Stimulated activated CD4-positive, alpha-beta T cell treated with anti-CD3 and anti-CD28 coated beads, Interleukin-12 subunit alpha, Interleukin-12 subunit beta, amount 100 ng/mL, for 4 hours (primary cell): ENCODE measurements around the gene PEAK3.
"Not testable (repeated sequence)": the region's sequence is repeated elsewhere in the genome, so short reads cannot be mapped to it uniquely, and the experiment has no call there.

Experiments used
- DNase-seq: peaks from one replicate; pipeline ENCODE4 v3.0.0-alpha.2; 2020

Gene PEAK3

DNA sequence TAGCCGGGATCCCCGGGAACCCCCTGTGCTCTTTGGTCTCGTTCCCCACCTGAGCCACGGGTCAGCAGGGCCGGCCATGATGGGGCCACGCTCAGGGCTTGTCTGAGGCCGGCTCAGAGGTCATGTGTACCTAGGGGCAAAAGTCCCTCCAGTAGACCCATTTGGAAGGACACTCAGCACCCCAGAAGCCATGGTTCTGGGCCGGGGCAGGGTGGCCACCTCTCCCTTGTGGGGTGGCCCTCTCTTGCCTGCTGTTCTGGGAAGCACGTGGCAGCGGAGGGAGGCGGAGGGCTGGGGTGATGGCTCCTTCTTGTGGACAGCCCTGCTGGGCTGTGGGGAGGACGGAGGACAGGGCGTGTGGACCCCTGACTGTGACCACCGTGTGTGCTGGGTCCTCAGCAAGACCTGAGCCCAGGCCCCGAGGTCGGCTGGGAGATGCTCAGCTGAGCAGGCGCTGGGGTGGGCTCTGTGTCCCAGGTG lies 6.4 kb upstream of the PEAK3 start:
- DNase-seq: no peak

DNA sequence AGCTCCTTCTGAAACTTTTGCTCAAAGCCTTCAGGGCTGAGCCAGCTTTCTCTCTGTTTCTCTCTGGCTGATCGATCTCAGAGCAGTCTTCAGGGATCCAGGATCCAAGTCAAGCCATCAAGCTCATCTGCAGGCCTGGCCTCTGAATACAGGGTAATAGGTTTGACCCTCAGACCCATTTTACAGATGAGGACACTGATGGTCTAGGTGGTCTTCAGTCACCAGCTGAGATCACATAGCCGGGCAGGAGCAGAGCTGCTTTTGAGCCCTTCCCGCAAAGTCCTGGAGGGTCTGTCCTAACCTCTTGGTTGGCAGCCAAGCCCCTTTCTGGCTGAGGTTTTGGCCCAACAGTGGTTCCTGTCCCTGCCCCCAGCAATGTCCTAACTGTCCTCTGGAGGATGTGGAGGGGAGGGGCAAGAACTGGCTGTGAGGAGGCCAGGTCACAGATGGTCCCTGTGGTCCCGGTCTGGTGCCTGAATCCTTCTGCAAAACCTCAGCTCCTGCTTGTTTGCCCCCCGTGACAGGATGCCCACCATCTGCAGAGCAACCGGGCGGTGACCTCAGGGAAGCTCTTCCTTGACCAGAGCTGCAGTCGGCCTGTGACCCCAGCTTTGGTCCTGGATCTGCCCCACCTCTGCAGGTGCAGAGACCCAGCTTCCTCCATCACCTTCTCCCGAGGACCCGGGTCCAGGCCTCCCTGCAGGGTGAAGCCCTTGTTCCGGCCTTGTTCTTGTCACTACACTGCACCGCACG lies 5.8 kb upstream of the PEAK3 start:
- DNase-seq: no peak

DNA sequence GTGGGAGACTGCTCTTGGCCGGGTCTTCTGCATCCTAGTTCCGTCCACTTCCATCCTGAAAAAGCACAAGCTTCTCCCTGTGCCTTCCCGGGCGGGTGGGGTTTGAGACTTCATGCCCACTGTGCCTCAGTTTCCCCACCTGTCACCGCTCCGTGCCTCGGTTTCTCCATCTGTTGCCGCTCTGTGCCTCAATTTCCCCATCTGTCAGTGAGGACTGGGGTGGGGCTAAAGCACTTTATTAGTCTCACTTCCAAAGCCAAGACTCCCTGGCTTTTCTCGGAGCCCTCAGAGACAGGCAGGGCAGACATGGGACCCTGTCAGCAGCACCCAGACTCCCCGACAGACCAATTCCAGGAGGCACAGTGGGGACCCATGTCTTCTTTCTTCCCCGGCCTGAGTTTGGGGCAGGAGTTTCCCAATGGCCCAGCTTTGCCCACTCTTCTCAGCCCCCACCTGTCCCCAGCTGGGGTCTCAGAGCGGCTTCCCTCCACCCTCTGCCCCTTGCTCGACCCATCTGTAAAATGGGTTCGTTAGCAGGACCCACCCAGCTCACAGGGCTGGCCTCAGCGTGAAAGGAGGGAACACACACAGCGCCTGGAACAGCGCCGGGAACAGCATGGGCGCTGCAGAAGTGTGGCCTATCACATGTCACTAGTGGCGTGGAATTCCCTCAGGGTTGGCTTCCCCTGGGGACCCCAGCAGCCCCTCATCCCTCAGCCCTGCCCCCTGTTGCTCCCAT lies 4.6 kb upstream of the PEAK3 start:
- no peak for DNase-seq

DNA sequence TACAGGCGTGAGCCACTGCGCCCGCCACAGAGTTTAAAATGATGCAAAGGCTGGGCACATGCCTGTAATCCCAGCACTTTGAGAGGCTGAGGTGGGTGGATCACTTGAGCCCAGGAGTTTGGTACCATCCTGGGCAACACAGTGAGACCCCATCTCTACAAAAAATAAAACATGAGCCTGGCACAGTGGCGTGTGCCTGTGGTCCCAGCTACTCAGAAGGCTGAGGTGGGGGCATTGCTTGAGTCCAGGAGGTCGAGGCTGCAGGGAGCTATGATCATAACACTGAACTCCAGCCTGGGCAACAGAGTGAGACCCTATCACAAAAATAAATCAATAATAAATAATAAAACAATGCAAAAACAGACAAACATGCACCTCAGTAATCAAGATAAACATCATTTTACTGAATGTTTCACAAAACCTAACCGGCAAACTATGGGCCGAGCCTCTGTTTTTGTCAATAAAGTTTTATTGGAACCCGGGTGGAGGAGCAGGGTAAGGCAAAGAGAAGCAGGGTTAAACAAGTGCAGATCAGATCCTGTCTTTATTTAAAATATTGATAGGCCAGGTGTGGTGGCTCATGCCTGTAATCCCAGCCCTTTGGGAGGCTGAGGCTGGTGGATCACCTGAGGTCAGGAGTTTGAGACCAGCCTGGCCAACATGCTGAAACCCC lies 2.0 kb upstream of the PEAK3 start:
- DNase-seq: no peak

DNA sequence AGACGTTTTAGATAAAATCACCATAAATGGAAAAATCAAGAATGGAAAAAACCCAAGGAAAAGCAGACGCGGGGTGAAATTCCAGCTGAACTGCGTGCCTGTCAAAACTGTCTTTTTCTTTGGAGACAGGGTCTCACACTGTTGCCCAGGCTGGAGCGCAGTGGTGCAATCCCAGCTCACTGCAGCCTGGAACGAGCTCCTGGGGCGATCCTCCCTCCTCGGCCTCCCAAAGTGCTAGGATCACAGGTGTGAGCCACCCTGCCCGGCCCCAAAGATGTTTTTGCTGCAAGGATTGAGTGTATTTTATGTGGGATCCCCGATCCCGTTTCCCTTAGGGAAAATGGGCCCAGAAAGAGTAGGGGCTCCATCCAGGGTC lies 875 bp upstream of the PEAK3 start:
- DNase-seq: no peak

DNA sequence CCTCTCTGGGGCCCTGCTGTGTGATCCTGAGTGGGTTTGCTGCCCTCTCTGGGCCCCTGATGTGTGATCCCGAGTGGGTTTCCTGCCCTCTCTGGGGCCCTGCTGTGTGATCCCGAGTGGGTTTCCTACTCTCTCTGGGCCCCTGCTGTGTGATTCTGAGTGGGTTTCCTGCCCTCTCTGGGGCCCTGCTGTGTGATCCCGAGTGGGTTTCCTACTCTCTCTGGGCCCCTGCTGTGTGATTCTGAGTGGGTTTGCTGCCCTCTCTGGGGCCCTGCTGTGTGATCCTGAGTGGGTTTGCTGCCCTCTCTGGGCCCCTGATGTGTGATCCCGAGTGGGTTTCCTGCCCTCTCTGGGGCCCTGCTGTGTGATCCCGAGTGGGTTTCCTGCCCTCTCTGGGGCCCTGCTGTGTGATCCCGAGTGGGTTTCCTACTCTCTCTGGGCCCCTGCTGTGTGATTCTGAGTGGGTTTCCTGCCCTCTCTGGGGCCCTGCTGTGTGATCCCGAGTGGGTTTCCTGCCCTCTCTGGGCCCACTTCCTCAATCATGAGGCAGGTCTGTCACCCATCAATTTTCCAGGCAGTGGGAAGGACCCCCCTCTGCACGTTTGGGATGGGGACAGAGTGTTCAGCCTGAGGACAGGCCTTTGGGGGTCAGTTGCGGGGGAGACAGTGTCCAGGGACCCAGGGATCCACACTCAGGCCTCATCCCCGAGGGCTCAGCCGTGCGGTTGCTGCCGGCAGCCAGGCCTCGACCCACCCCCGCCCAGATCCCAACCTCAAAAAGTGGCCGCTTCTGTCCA lies 512 bp downstream of the PEAK3 start:
- not testable (repeated sequence) for DNase-seq

DNA sequence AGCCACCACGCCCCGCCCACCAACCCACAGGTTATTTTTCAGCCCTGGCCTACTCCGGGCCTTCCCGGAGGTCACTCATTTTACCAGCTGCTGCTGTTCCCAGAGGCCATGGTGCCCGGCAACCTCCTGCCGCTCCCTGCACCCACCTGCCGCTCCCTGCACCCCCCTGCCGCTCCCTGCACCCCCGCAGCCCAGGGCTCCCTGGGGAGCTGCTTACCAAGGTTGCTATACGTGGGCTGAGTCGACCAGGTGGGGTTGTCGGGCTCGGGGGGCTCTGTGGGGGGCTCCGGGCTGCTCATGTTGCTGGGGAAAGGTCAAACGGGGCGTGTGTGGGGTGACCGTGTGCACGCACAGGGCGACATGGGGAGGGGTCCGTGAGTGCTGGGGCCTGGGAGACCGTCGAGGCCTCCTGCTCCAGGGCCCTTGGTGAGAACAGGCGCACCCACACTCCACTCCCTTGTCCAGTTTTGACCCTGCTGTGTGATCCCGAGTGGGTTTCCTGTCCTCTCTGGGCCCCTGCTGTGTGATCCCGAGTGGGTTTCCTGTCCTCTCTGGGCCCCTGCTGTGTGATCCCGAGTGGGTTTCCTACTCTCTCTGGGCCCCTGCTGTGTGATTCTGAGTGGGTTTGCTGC lies 1.2 kb downstream of the PEAK3 start:
- DNase-seq: no peak

DNA sequence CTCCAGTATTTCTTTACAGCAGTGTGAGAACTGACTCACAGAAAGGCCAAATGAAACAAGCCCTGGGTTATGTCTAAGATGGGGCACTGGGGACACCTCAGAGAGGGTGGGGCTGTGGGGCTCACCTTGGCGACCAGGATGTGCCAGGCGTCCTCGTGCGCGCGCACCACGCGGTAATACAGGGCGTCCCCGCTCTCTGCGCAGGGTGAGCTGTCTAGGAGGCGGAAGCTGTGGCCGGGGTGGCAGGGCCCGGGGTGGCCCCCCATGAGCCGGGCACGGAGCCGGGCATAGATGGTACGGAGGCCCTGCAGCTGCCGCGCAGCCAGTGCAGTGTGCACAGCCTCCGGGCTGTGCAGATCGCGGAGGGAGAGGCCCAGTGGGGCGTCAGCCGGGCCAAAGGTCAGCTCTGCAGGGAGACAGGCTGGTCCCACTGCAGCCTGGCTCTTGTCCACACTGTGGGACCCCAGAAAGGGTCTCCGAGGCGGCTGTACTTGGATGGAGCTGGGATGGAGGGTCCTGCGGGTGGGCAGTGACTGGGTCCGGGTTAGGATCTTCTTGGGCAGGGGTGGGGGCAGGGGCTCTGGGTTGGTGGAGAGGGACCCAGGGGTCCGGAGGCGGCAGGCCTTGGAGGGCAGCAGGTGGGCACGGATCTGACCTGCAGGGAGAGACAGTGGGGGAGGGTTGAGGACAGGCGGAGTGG lies 3.4 kb downstream of the PEAK3 start:
- DNase-seq: no peak

DNA sequence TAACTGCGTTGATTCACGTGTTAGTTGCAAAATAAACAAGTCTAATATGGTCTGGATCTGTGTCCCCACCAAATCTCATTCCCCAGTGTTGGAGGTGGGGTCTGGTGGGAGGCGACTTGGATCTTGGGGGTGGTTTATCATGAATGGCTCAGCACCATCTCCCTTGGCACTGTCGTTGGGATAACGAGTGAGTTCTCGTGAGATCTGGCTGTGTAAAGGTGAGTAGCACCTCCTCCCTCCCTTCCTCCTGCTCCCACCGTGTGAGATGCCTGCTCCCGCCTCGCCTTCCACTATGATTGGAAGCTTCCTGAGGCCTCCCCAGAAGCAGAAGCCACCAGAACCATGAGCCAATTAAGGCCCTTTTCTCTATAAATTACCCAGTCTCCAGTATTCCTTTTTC lies 4.8 kb downstream of the PEAK3 start:
- DNase-seq: no peak

DNA sequence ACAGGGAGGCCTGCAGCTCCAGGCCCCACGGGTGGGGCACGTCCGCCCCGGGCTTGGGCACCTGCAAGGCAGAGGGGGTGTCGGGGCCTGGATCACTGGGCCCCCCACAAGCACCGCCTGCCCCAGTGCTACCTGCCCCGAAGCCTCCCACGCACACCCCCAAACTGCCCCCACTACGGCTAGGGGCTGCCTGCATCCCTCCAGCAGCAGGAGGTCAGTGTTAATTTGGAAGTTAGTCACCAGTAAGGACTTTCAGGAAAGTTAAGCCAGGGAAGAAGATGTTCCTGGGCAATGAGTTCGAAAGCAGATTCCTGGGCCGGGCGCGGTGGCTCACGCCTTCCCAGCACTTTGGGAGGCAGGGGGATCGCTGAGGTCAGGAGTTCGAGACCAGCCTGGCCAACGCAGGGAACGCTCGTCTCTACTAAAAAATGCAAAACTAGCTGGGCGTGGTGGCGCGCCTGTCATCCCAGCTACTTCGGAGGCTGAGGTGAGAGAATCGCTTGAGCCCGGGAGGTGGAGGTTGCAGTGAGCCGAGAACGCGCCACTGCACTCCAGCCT lies 5.5 kb downstream of the PEAK3 start:
- DNase-seq: no peak

DNA sequence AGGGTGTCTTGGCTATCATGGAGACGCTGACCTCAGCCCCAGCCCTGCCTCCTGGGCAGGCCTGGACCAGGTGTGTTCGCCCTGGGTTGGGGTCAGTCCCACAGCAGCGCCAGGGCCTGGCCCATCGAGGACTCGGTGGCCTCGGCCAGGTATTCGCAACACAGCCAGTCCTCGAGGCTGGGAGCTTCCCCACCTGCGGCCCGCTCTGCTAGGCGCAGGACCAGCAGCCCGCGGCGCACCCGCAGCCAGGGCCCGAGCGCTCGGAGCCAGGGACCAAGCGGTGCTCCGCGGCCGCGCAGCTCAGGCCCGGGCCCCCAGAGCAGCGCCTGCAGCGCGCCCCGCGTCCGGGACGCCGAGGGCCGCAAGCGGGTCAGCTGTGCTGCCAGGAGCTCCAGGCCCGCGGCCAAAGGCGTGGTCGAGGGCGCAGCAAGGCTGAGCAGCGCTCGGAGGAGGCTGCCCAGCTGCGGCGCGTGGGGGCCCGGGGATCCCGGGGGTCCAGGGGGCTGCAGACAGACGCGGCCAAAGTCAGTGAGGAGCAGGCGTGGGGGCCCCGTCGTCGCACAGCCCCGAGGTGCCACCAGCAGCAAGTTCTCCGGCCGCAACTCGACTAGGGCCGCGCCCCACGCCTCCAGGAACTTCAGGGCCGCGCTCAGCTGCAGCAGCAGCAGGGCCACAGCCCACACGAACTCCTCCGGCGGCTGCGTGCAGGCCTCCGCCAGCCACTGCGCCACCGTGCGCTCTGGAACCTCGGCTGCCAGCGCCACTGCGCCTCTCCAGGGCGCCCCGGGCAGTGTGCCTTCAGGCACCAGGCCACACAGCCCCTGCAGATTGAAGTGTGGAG lies 6.2 kb downstream of the PEAK3 start:
- DNase-seq: no peak

DNA sequence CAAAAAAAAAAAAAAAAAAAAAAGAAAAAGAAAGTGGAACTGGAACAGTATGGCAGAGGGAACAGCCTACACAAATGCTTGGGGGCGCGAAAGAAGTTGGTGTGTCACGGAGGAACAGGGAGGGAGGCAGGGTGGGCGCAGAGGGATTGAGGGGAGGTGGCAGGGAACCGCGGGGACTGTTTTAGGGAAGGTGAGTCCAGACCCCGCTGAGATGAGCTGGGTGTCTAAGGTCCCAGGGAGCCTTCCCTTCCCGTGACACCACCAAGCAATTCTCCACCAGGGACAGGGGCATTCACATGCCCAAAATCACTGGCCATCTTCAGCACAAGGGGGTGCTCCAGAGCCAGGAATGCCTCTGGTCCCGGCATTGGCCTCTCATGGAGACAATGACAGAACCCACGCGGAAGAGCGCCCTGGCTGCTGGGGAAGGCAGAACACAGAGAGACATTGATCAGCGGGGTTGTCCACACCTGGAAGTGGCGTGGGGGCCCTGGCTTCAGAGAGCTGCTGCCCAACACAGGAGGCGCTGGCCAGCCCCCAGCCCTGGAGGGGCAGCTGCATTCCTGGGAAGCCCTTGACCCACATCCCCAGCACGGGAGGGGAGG lies 6.9 kb downstream of the PEAK3 start:
- DNase-seq: peak; percentile 37

DNA sequence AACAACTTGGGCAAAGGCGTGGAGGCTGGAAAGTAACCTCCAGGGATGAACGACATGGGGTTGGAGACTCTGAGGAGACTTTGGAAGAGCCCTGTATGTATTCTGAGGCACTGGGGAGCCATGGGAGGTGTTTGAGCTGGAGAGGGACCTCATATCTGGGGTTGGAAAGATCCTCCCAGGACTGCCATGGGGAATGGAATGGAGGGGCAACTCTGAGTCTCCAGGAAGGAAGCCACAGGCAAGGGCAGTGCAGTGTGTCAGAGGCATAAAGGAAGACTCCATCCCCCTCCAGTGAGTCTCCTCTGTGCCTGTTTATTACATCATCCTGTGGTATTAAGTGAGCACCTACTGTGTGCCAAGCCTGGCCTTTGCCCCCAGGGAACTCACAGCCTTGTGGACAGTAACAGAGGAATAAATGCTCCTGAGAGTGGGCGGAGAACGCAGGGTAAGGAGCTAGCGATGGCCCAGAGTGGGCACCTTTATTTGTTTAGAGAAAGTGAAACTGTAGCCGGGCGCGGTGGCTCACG lies 7.7 kb downstream of the PEAK3 start:
- no peak for DNase-seq

DNA sequence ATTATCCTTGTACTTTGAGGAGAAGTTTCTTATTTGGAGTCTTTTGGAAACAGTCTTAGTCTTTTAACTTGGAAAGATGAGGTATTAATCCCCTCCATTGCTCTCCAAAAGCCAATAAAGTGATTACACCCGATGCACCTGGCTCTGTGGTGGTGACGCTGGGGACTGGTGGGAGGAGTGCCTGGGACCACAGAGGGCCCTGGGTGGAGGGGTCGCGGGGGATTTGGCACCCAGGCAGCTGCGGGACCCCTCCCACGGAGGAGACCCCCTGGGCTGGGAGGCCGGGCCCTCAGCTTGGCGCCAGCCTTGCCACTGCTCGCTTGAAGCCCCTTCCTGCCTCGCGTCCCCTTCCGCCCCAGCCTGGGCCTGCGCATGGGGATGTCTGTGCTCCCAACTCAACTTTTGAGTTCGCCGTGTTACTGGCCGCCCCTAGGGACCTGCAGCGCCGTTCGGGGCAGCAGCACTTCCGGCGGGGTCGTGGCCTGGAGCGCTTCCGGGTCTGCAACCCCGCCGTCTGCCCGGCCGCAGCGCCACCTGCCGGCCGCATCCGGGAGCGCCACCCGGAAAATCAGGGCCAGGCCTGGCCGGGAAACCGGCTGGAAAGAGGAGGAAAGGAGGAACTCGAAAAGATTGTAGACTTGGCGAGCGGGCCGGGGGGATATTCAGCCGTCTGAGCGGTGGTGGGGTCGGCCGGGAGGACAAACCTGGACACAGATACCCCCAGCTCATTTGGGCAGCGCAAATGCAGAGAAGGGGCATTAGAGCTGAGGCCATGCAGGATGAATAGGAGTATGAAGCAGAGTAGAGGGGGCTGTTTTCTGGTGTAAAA lies 8.4 kb downstream of the PEAK3 start:
- DNase-seq: peak; percentile 71

DNA sequence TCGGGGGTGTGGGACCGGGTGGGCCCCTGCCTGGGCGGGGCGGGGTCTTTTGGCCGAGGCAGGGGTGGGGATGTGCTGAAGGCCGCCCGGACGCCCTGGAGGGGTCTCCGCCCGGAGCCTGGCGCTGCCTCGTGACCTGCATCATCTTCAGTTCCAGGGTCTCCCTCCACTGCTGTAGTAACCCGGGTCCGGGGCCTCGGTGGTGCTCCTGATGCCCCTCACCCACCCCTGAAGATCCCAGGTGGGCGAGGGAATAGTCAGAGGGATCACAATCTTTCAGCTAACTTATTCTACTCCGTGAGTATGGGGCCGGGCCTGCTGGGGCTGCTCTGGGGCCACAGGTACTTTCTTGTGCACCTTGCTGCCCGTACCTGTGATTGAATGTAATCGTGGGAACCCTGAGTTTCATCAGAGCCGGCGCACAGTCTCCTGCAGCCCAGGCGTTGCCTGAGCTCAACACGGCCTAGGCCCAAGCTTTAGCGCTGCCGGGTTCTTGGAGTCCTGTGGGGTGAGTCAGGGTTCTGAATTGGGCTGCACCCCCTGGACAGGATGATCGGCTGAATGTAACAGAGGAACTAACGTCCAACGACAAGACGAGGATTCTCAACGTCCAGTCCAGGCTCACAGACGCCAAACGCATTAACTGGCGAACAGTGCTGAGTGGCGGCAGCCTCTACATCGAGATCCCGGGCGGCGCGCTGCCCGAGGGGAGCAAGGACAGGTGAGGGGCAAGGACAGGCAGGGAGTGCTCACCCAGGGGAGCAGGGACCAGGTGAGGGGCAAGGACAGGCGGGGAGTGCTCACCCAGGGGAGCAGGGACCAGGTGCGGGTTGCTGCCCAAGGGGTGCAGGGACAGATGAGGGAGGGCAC lies 10.5 kb downstream of the PEAK3 start:
- DNase-seq: no peak

DNA sequence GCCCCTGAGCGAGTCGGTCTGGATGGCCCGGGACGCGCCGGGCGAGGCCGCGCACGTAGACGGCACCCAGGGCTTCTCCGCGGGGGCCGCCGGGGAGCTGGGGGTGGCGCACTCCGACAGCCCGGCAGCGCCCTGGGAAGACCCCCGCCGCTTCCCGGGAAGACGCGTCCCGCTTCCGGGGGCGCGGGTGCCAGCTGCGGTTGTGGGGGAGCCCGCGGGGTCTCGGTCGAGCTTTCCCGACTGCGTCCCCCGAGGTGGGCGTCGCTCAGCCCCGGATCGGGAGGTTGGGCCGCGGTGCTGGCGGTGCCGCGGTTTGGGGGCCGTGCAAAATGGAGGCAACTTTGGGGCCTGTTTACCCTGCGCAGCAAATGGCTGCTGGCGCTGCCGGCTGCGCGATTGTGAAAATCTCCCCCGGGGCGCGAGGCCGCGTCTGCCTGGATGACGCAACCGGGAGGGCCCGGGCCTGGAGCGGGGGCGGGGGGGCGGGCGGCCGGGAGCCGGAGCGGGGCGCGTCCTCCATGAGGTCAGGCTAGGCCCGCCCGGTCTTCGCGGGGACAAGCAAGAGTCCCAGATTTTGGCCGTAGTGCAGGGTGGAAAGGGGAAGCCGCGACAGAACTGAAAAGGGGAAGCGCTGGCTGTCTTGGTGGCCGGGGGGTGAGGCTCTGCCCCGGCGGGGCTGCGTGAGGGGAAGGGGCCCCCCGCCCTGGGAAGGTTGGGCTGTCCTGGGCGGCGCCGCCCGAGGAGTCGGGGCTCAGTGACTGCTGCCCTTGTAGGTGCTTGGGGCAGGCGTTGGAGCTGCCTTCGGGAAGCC lies 11.3 kb downstream of the PEAK3 start:
- DNase-seq: peak; percentile 72

DNA sequence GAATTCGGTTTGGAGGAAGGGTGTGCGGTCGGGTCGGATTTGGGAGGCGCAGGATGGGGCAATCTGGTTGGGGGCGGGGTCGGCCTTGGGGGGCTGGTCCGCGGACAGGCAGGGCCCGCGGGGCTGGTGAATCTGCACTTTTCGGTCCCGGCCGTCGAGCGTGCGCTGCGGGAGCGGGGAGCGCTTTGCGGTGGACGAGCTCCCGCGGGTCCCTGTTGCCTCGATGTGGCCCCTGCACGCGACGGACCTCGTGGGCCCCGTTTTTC lies 11.9 kb downstream of the PEAK3 start:
- peak; percentile 38 for DNase-seq
